Liver (tissue), 3 donors: ENCODE data around the gene OPTC.

ENCODE experiments used
- EGR1 ChIP-seq, 2 donors: IDR thresholded peaks; 2 replicates each; pipeline ENCODE4 v1.6.1; 2016 to 2018; ENCODE audit warnings: antibody characterized with exemption in 2 of 2, low read depth in 2 of 2
- FOXA1 ChIP-seq: IDR thresholded peaks from 2 replicates; pipeline ENCODE4 v1.6.1; 2016; ENCODE audit warnings: antibody characterized with exemption
- FOXA2 ChIP-seq: IDR thresholded peaks from 2 replicates; pipeline ENCODE4 v1.6.1; 2016; ENCODE audit warnings: antibody characterized with exemption
- JUND ChIP-seq, 2 donors: IDR thresholded peaks; 2 replicates each; pipeline ENCODE4 v1.6.1; 2016; ENCODE audit warnings: antibody characterized with exemption in 2 of 2
- NR2F2 ChIP-seq: IDR thresholded peaks from 2 replicates; pipeline ENCODE4 v1.6.1; 2016; ENCODE audit warnings: antibody characterized with exemption
- RAD21 ChIP-seq, 2 donors: IDR thresholded peaks; 2 replicates each; pipeline ENCODE4 v1.6.1; 2016; ENCODE audit warnings: antibody characterized with exemption in 2 of 2, mild to moderate bottlenecking in 2 of 2
- SP1 ChIP-seq: IDR thresholded peaks from 2 replicates; pipeline ENCODE4 v1.6.1; 2018; ENCODE audit warnings: antibody characterized with exemption, mild to moderate bottlenecking
- TAF1 ChIP-seq: conservative IDR thresholded peaks from 2 replicates; pipeline ENCODE4 v1.6.1; 2016; ENCODE audit warnings: antibody characterized with exemption, mild to moderate bottlenecking
- YY1 ChIP-seq: IDR thresholded peaks from 2 replicates; pipeline ENCODE4 v1.6.1; 2016; ENCODE audit warnings: antibody characterized with exemption, mild to moderate bottlenecking
- TF ChIP-seq, protein P1 (sequence below): fragments of 150-350 bp; IDR thresholded peaks from 2 replicates; pipeline ENCODE4 v1.5.1; 2017; ENCODE audit warnings: improper control_type of control experiment, low read depth, low read length; ENCODE audit not compliant: missing input control
- TF ChIP-seq, protein P2 (sequence below): IDR thresholded peaks from 2 replicates; pipeline ENCODE4 v1.6.1; 2016; ENCODE audit warnings: antibody characterized with exemption
- TF ChIP-seq, protein P3 (sequence below): IDR thresholded peaks from 2 replicates; pipeline ENCODE4 v1.6.1; 2016; ENCODE audit warnings: antibody characterized with exemption
- TF ChIP-seq, protein P4 (sequence below): IDR thresholded peaks from 2 replicates; pipeline ENCODE4 v1.6.1; 2016; ENCODE audit warnings: antibody characterized with exemption, mild to moderate bottlenecking
- donor health status: healthy.
- donor health status: healthy.

DNA sequence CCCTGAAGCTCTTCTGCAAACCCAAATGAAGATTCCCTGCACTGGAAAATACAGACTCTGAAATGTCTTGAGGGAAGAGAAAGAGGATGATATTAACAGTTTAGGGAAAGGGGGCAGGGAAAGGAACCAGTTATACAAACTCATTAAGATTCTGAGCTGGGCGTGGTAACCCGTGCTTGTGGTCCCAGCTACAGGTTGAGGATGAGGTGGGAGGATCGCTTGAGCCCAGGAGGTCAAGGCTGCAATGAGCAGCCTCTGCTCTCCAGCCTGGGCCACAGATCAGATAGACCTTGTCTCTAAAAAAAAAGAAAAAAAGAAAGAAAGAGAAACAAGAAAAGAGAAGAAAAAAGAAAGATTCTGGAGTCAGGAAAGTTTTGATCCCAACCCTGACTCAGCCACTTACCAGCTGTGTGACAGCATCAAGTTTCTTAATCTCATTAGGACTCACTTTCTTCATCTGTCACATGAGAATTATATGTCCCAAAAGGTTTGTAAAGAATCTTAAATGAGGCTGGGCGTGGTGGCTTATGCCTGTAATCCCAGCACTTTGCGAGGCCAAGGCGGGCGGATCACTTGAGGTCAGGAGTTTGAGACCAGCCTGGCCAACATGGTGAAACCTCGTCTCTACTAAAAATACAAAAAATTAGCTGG is 53.9 kb downstream of the OPTC start:
- TF ChIP-seq, protein P1, sequence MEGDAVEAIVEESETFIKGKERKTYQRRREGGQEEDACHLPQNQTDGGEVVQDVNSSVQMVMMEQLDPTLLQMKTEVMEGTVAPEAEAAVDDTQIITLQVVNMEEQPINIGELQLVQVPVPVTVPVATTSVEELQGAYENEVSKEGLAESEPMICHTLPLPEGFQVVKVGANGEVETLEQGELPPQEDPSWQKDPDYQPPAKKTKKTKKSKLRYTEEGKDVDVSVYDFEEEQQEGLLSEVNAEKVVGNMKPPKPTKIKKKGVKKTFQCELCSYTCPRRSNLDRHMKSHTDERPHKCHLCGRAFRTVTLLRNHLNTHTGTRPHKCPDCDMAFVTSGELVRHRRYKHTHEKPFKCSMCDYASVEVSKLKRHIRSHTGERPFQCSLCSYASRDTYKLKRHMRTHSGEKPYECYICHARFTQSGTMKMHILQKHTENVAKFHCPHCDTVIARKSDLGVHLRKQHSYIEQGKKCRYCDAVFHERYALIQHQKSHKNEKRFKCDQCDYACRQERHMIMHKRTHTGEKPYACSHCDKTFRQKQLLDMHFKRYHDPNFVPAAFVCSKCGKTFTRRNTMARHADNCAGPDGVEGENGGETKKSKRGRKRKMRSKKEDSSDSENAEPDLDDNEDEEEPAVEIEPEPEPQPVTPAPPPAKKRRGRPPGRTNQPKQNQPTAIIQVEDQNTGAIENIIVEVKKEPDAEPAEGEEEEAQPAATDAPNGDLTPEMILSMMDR, result no peak
- no peak for TF ChIP-seq RAD21 (IDR thresholded peaks at IDR 0.05)
- no peak for TF ChIP-seq FOXA1
- no peak for TF ChIP-seq FOXA2
- no peak for TF ChIP-seq JUND (IDR thresholded peaks at IDR 0.05)
- TF ChIP-seq YY1, result no peak
- TF ChIP-seq TAF1, result no peak
- no peak for TF ChIP-seq EGR1 (IDR thresholded peaks at IDR 0.05; ENCODE audit: low read depth in 2 of 2)
- TF ChIP-seq, protein P2, sequence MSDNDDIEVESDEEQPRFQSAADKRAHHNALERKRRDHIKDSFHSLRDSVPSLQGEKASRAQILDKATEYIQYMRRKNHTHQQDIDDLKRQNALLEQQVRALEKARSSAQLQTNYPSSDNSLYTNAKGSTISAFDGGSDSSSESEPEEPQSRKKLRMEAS, result no peak
- no peak for TF ChIP-seq NR2F2
- no peak for TF ChIP-seq SP1
- TF ChIP-seq, protein P3, sequence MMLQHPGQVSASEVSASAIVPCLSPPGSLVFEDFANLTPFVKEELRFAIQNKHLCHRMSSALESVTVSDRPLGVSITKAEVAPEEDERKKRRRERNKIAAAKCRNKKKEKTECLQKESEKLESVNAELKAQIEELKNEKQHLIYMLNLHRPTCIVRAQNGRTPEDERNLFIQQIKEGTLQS, result no peak
- TF ChIP-seq, protein P4, sequence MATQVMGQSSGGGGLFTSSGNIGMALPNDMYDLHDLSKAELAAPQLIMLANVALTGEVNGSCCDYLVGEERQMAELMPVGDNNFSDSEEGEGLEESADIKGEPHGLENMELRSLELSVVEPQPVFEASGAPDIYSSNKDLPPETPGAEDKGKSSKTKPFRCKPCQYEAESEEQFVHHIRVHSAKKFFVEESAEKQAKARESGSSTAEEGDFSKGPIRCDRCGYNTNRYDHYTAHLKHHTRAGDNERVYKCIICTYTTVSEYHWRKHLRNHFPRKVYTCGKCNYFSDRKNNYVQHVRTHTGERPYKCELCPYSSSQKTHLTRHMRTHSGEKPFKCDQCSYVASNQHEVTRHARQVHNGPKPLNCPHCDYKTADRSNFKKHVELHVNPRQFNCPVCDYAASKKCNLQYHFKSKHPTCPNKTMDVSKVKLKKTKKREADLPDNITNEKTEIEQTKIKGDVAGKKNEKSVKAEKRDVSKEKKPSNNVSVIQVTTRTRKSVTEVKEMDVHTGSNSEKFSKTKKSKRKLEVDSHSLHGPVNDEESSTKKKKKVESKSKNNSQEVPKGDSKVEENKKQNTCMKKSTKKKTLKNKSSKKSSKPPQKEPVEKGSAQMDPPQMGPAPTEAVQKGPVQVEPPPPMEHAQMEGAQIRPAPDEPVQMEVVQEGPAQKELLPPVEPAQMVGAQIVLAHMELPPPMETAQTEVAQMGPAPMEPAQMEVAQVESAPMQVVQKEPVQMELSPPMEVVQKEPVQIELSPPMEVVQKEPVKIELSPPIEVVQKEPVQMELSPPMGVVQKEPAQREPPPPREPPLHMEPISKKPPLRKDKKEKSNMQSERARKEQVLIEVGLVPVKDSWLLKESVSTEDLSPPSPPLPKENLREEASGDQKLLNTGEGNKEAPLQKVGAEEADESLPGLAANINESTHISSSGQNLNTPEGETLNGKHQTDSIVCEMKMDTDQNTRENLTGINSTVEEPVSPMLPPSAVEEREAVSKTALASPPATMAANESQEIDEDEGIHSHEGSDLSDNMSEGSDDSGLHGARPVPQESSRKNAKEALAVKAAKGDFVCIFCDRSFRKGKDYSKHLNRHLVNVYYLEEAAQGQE, result no peak
